Osteoblast (primary cell): ENCODE results near the gene MESP1. TPM values are rescaled to one million over a fixed set of nuclear protein-coding genes. Genes with fewer than 3 reads are reported as not detected.

Experiments used
- DNase-seq: peaks from one replicate; pipeline ENCODE4 v3.0.0; 2011; ENCODE audit warnings: low spot score, mixed read lengths; ENCODE audit not compliant: insufficient read length; ENCODE audit errors: missing footprints
- H2AFZ ChIP-seq: 2 replicates; pipeline ENCODE4 v1.6.0; 2011; ENCODE audit warnings: mild to moderate bottlenecking, low read length
- H3K27ac ChIP-seq: 2 replicates; pipeline ENCODE4 v1.5.1; 2011; ENCODE audit warnings: mild to moderate bottlenecking, low read depth, low read length, moderate library complexity
- H3K27me3 ChIP-seq: 2 replicates; pipeline ENCODE4 v1.6.0; 2012; ENCODE audit warnings: mild to moderate bottlenecking, control low read depth, inconsistent platforms, low read length, moderate library complexity; ENCODE audit not compliant: insufficient read depth
- H3K36me3 ChIP-seq: 2 replicates; pipeline ENCODE4 v1.5.1; 2011; ENCODE audit warnings: mild to moderate bottlenecking, low read length, control low read depth, moderate library complexity; ENCODE audit not compliant: insufficient read depth
- H3K4me1 ChIP-seq: 2 replicates; pipeline ENCODE4 v1.5.1; 2011; ENCODE audit warnings: mild to moderate bottlenecking, low read length, control low read depth, moderate library complexity; ENCODE audit not compliant: insufficient read depth
- H3K4me2 ChIP-seq: 2 replicates; pipeline ENCODE4 v1.6.0; 2011; ENCODE audit warnings: mild to moderate bottlenecking, low read length; ENCODE audit not compliant: insufficient read depth
- H3K4me3 ChIP-seq: fragments of 200-600 bp; sonication (generic); 3 replicates; pipeline ENCODE4 v1.5.1; 2012; ENCODE audit warnings: mild to moderate bottlenecking, low read length, inconsistent platforms; ENCODE audit not compliant: insufficient read depth
- H3K79me2 ChIP-seq: 2 replicates; pipeline ENCODE4 v1.6.0; 2012; ENCODE audit warnings: mild to moderate bottlenecking, low read length, control low read depth, inconsistent platforms; ENCODE audit not compliant: insufficient read depth
- H3K9me3 ChIP-seq: 2 replicates; pipeline ENCODE4 v1.5.1; 2011; ENCODE audit warnings: low read depth, low read length, control low read depth
- H4K20me1 ChIP-seq: 2 replicates; pipeline ENCODE4 v1.6.0; 2012; ENCODE audit warnings: mild to moderate bottlenecking, low read length, control low read depth; ENCODE audit not compliant: insufficient read depth
- CTCF ChIP-seq: IDR thresholded peaks from 2 replicates; pipeline ENCODE4 v1.5.1; 2011; ENCODE audit warnings: mild to moderate bottlenecking, low read depth, low read length, moderate library complexity; ENCODE audit errors: extremely low read depth
- total RNA-seq: library from RNA; depleted of rRNA; stranded (reverse); fragments of >200 nt; gene quantifications from 2 replicates; pipeline ENCODE4 v1.2.3, GENCODE V29; 2012

Gene MESP1
- under 0.01 TPM in 2 replicates for total RNA-seq

GRCh38 chr15:89750560-89751542, at the start of gene MESP1:
MESP1 (minus strand) TSS chr15:89751249; CDS start chr15:89751231, 18 bp downstream.
- Histone ChIP-seq H3K36me3 (no peaks in the 10 kb centered on the region), H3K79me2 (no peaks in the 10 kb centered on the region), H3K27me3 (peaks cover 3% of the 10 kb centered on the region), H3K4me2 (peak within 1 kb of the TSS; percentile 77), H3K4me1 (no peaks in the 10 kb centered on the region), H2AFZ (peak within 1 kb of the TSS; percentile 93), H3K9me3 (no peaks in the 10 kb centered on the region), H3K27ac (no peak within 1 kb of the TSS), H3K4me3 (peak within 1 kb of the TSS; percentile 82), H4K20me1 (no peaks in the 10 kb centered on the region)
- DNase-seq = peak; percentile 100
- peak; percentile 45 for TF ChIP-seq CTCF

GRCh38 chr15:89799918-89800498, 49.0 kb upstream of the MESP1 start:
- peak overlapping the region; percentile 5 for H3K27ac ChIP-seq
- H4K20me1 ChIP-seq = peaks cover 39% of the 10 kb centered on the region
- H3K36me3 ChIP-seq = peaks cover 86% of the 10 kb centered on the region
- H2AFZ ChIP-seq = no peak overlapping the region
- no peaks in the 10 kb centered on the region for H3K9me3 ChIP-seq
- DNase-seq = peak; percentile 59
- TF ChIP-seq CTCF = no peak
- no peaks in the 10 kb centered on the region for H3K27me3 ChIP-seq
- H3K4me3 ChIP-seq = no peak overlapping the region
- peaks cover 5% of the 10 kb centered on the region for H3K4me1 ChIP-seq
- H3K79me2 ChIP-seq = peaks cover 41% of the 10 kb centered on the region
- no peak overlapping the region for H3K4me2 ChIP-seq

- Histone ChIP-seq H4K20me1 (peaks cover 36% of the 10 kb centered on the region), H3K27me3 (no peaks in the 10 kb centered on the region), H3K79me2 (peaks cover 37% of the 10 kb centered on the region), H3K4me1 (peaks cover 12% of the 10 kb centered on the region), H3K27ac (no peak overlapping the region), H3K36me3 (peaks cover 86% of the 10 kb centered on the region), H2AFZ (no peak overlapping the region), H3K4me2 (no peak overlapping the region), H3K4me3 (no peak overlapping the region), H3K9me3 (no peaks in the 10 kb centered on the region)
- no peak for TF ChIP-seq CTCF
- DNase-seq = peak; percentile 54
Measured at GRCh38 chr15:89799011-89799911, 48.2 kb upstream of the MESP1 start.
